Measurements from ENCODE around the gene CDH23.

The CDH23 gene

DNA sequence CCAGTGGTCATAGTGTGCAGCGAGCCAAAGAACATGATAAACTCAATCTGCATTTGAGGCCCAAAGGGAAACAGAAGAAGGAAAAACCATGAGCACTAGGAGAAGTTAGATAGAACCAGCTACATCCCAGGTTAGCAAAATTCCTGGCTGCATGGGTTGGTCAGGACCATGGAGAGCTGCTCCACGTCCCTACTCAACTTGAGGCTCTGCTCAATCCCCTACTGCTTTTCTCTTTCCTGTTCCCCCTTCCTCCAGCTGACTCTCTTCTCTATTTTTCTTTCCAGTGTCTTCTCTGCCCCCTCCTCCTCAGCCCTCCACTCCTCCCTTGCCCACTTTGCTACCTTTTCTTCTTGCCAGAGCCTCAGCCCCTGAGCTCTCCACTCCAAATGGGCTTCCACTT, 398.5 kb downstream of the CDH23 start:
- Histone ChIP-seq H3K36me3 (ENCODE audit: control insufficient read depth, insufficient read depth, low read length) (no peaks in the 10 kb centered on the region), H3K9ac (ENCODE audit: low read length) (no peak overlapping the region), H3K27me3 (ENCODE audit: control insufficient read depth, insufficient read depth, low read length) (no peaks in the 10 kb centered on the region), H3K27ac (ENCODE audit: low read depth, low read length) (no peak overlapping the region), H3K4me3 (ENCODE audit: low read length) (no peak overlapping the region), H3K4me1 (ENCODE audit: control insufficient read depth, insufficient read depth, low read length) (no peaks in the 10 kb centered on the region)

DNA sequence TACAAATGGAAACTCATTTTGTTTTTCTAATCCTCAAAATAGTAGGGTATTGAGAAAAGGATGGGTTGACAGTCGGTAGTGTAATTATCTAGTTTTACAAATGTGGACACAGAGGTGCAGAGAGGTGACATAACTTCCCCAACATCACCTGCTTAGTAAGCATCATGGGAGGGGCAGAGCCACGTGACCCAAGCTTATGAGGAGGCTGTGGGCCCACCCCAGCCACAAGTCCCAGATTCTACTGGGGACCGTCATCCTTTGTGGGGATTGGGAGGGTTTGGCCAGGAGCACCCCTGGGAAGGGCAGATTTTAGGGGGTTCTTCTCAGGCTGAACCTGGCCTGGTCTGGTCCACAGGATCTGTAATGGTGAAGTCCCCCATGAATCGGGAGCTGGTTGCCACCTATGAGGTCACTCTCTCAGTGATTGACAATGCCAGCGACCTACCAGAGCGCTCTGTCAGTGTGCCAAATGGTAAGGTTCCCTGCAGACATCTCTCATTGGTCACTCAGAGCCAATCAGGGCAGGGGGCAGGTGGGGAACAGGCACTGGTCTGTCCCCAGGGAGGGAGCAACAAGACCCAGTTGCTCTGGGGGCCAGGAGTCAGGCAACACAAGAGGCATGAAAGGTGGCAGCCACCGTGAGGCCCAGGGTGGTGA, 400.2 kb downstream of the CDH23 start:
- Histone ChIP-seq H3K9ac (ENCODE audit: low read length) (no peak overlapping the region), H3K36me3 (ENCODE audit: control insufficient read depth, insufficient read depth, low read length) (no peaks in the 10 kb centered on the region), H3K4me1 (ENCODE audit: control insufficient read depth, insufficient read depth, low read length) (no peaks in the 10 kb centered on the region), H3K4me3 (ENCODE audit: low read length) (no peak overlapping the region), H3K27ac (ENCODE audit: low read depth, low read length) (no peak overlapping the region), H3K27me3 (ENCODE audit: control insufficient read depth, insufficient read depth, low read length) (no peaks in the 10 kb centered on the region)

DNA sequence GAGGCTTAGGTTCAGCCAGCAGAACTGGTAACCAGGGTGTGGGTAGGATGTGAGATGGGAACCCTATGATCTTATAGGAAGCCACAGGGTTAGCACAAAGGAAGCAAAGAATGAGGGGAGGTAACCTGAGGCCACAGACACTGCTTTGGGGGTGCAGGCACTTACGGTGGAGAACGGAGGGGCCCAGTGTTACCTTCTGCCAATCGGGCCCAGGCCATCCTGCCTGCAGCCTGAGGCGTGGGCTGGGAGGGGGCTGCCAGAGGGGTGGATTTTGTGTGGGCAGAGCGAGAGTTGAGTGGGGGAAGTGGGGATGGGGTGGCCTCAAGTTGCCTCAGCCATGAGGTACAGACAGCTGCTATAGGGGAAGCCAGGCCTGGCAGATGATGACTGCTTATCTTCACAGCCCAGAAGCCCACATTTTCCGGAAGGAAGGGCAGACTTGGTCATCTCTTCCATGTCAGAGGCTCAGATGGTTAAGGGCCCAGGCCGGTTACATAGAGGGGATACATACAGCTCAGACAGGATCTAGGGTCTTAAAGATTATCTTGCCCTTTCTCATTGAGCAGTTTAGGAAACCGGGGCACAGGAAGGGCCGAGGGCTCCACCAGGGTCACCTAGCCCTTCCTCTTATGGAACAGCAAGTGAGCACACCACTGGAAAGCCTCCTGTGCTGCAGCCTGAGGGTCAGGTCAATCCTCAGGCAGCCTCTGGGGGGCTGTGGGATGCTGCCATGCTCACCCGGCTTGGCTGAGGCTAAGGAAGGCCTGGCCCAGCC, 401.0 kb downstream of the CDH23 start:
- H3K36me3 ChIP-seq (ENCODE audit: control insufficient read depth, insufficient read depth, low read length) = no peaks in the 10 kb centered on the region
- no peaks in the 10 kb centered on the region for H3K4me1 ChIP-seq (ENCODE audit: control insufficient read depth, insufficient read depth, low read length)
- H3K4me3 ChIP-seq (ENCODE audit: low read length) = no peak overlapping the region
- H3K27ac ChIP-seq (ENCODE audit: low read depth, low read length) = no peak overlapping the region
- no peak overlapping the region for H3K9ac ChIP-seq (ENCODE audit: low read length)
- no peaks in the 10 kb centered on the region for H3K27me3 ChIP-seq (ENCODE audit: control insufficient read depth, insufficient read depth, low read length)

DNA sequence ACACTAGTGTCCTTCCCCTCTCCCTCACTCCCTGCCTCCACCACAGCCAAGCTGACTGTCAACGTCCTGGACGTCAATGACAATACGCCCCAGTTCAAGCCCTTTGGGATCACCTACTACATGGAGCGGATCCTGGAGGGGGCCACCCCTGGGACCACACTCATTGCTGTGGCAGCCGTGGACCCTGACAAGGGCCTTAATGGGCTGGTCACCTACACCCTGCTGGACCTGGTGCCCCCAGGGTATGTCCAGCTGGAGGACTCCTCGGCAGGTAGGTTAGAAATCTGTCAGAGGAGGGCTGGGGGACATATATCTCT, 401.5 kb downstream of the CDH23 start:
- H3K9ac ChIP-seq (ENCODE audit: low read length) = no peak overlapping the region
- H3K4me1 ChIP-seq (ENCODE audit: control insufficient read depth, insufficient read depth, low read length) = no peaks in the 10 kb centered on the region
- no peaks in the 10 kb centered on the region for H3K27me3 ChIP-seq (ENCODE audit: control insufficient read depth, insufficient read depth, low read length)
- no peak overlapping the region for H3K27ac ChIP-seq (ENCODE audit: low read depth, low read length)
- no peak overlapping the region for H3K4me3 ChIP-seq (ENCODE audit: low read length)
- no peaks in the 10 kb centered on the region for H3K36me3 ChIP-seq (ENCODE audit: control insufficient read depth, insufficient read depth, low read length)

DNA sequence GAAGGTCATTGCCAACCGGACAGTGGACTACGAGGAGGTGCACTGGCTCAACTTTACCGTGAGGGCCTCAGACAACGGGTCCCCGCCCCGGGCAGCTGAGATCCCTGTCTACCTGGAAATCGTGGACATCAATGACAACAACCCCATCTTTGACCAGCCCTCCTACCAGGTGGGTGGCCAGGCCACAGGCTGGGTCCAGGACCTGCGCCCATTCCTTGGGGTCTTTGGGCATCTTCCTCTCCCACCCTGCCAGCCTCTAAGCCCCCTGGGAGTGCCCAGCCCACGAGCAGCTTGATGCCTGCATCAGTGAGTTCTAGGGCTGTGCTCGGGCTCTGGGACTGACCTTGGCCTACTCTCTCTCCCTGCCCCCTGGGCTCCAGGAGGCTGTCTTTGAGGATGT, 402.4 kb downstream of the CDH23 start:
- H3K27me3 ChIP-seq (ENCODE audit: control insufficient read depth, insufficient read depth, low read length) = no peaks in the 10 kb centered on the region
- no peaks in the 10 kb centered on the region for H3K4me1 ChIP-seq (ENCODE audit: control insufficient read depth, insufficient read depth, low read length)
- H3K27ac ChIP-seq (ENCODE audit: low read depth, low read length) = no peak overlapping the region
- H3K9ac ChIP-seq (ENCODE audit: low read length) = no peak overlapping the region
- H3K36me3 ChIP-seq (ENCODE audit: control insufficient read depth, insufficient read depth, low read length) = no peaks in the 10 kb centered on the region
- H3K4me3 ChIP-seq (ENCODE audit: low read length) = no peak overlapping the region

DNA sequence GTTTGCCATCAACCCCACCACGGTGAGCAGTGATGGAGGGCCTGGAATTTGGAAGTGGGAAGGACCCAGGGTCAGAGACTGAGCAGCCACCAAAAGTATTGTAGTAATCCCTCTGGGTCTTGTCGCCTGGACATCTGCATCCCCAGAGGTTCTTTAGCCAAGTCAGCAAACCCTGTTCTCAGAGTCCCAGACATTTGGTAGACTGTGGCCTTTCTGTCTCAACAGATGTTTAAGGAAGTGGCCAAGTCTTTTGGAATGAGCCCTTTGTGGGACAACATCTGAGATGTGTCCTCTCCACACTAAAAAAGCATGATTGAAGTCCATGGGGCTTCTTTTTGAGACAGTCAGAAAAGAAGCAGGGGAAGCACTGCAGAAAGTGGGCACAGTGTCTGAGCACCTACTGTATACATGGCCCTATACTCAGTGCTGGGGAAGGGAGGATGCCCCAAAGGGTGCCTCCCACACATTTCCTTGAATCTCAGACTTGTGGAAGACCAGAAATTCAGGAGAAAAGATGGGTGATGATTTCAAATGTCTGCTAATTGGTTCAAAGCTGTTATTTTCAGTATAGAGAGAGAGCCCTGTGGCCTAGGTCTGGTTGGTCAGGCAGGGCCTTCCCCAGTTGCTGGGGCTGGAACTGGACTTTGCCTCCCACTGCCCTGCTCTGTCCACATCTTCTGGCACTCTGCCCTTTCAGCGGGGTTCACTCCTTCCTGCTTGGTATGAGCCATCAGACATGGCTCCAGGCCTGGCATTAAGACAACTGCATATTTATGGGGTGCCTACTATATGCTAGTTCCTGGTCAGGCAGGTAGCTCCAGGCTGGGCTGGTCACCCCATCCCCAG, 403.1 kb downstream of the CDH23 start:
- no peaks in the 10 kb centered on the region for H3K4me1 ChIP-seq (ENCODE audit: control insufficient read depth, insufficient read depth, low read length)
- H3K27ac ChIP-seq (ENCODE audit: low read depth, low read length) = no peak overlapping the region
- H3K36me3 ChIP-seq (ENCODE audit: control insufficient read depth, insufficient read depth, low read length) = no peaks in the 10 kb centered on the region
- H3K27me3 ChIP-seq (ENCODE audit: control insufficient read depth, insufficient read depth, low read length) = no peaks in the 10 kb centered on the region
- no peak overlapping the region for H3K4me3 ChIP-seq (ENCODE audit: low read length)
- H3K9ac ChIP-seq (ENCODE audit: low read length) = no peak overlapping the region

DNA sequence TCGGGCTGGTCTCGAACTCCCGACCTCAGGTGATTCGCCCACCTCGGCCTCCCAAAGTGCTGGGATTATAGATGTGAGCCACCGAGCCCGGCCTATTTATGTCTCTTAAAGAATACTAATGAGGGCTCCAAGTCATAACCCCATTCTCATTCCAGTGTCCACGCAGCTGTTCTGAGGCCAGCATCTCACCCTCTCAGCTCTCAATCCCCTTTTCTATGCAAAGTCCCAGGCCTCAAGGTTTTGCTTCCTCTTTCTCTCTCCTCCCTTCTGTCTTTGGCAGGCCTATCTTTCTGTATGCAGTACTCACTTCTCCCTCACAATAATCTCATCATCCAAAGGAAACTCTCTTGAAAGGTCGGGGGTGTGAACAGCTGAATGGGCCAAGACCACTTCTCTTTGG, 404.6 kb downstream of the CDH23 start:
- Histone ChIP-seq H3K9ac (ENCODE audit: low read length) (no peak overlapping the region), H3K4me3 (ENCODE audit: low read length) (no peak overlapping the region), H3K27me3 (ENCODE audit: control insufficient read depth, insufficient read depth, low read length) (no peaks in the 10 kb centered on the region), H3K27ac (ENCODE audit: low read depth, low read length) (no peak overlapping the region), H3K4me1 (ENCODE audit: control insufficient read depth, insufficient read depth, low read length) (no peaks in the 10 kb centered on the region), H3K36me3 (ENCODE audit: control insufficient read depth, insufficient read depth, low read length) (no peaks in the 10 kb centered on the region)

DNA sequence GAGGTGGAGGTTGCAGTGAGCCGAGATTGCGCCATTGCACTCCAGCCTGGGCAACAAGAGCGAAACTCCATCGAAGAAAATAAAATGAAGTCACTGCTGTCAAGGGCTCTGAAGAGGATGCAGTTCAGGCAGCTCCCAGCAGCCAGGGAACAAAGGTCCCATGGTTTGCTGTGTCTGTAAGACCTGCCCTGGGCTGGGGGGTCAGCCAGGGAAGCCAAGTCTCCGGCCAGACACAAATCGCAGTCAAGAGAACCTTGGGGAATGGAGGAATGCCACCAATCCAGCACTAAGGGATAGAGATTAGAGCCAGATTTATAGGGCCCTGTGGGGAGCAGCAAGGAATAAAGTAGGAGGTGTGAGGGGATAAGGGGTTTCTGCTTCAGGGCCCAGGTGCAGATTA, 405.5 kb downstream of the CDH23 start:
- Histone ChIP-seq H3K4me3 (ENCODE audit: low read length) (no peak overlapping the region), H3K27me3 (ENCODE audit: control insufficient read depth, insufficient read depth, low read length) (no peaks in the 10 kb centered on the region), H3K9ac (ENCODE audit: low read length) (no peak overlapping the region), H3K4me1 (ENCODE audit: control insufficient read depth, insufficient read depth, low read length) (no peaks in the 10 kb centered on the region), H3K36me3 (ENCODE audit: control insufficient read depth, insufficient read depth, low read length) (no peaks in the 10 kb centered on the region), H3K27ac (ENCODE audit: low read depth, low read length) (no peak overlapping the region)

DNA sequence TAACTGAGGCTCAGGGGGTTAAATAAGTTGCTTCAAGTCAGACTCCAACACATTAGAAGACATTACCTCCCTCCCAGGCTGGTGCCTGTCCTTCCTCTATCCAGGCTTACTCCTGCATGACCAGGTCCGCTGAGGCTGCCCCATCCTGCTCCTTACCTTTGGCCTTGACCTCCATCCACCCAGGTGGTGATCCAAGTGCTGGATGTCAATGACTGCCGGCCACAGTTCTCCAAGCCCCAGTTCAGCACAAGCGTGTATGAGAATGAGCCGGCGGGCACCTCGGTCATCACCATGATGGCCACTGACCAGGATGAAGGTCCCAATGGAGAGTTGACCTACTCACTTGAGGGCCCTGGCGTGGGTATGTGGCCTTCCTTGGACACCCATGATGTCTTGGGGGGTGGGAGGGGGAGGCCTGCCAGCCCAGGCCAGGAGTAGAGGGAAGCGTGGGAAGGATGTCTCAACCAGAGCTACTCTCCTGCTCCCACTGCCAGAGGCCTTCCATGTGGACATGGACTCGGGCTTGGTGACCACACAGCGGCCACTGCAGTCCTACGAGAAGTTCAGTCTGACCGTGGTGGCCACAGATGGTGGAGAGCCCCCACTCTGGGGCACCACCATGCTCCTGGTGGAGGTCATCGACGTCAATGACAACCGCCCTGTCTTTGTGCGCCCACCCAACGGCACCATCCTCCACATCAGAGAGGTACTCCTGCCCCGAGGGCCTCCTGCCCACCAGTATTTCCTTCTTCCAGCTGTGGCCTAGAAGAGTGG, 406.2 kb downstream of the CDH23 start:
- Histone ChIP-seq H3K27ac (ENCODE audit: low read depth, low read length) (no peak overlapping the region), H3K27me3 (ENCODE audit: control insufficient read depth, insufficient read depth, low read length) (no peaks in the 10 kb centered on the region), H3K4me1 (ENCODE audit: control insufficient read depth, insufficient read depth, low read length) (no peaks in the 10 kb centered on the region)

DNA sequence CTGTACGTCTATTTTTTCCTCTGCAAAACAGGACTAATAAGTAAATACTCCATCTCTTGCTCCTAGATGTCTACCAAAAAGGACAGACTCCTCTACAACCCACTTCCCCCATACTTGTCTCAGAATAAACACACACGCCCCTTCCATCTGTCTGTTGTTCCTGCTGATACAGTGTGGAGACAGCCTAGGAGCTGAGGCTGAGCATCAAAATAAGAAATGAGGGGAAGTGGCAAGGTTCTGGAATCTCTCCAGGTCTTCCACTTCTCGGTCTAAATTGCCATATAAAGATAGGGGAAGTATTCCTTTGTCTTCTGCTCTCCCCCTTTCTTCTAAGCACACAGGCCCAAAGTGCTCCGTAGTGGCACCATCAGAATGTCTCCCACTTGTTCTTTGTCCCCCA, 407.4 kb downstream of the CDH23 start:
- H3K4me1 ChIP-seq (ENCODE audit: control insufficient read depth, insufficient read depth, low read length) = no peaks in the 10 kb centered on the region
- H3K9ac ChIP-seq (ENCODE audit: low read length) = no peak overlapping the region
- no peak overlapping the region for H3K27ac ChIP-seq (ENCODE audit: low read depth, low read length)
- H3K27me3 ChIP-seq (ENCODE audit: control insufficient read depth, insufficient read depth, low read length) = no peaks in the 10 kb centered on the region
- H3K36me3 ChIP-seq (ENCODE audit: control insufficient read depth, insufficient read depth, low read length) = no peaks in the 10 kb centered on the region
- no peak overlapping the region for H3K4me3 ChIP-seq (ENCODE audit: low read length)

More for the DNA sequence above, 406.2 kb downstream of the CDH23 start:
- Histone ChIP-seq H3K9ac (ENCODE audit: low read length) (no peak overlapping the region), H3K4me3 (ENCODE audit: low read length) (no peak overlapping the region), H3K36me3 (ENCODE audit: control insufficient read depth, insufficient read depth, low read length) (no peaks in the 10 kb centered on the region)

DNA sequence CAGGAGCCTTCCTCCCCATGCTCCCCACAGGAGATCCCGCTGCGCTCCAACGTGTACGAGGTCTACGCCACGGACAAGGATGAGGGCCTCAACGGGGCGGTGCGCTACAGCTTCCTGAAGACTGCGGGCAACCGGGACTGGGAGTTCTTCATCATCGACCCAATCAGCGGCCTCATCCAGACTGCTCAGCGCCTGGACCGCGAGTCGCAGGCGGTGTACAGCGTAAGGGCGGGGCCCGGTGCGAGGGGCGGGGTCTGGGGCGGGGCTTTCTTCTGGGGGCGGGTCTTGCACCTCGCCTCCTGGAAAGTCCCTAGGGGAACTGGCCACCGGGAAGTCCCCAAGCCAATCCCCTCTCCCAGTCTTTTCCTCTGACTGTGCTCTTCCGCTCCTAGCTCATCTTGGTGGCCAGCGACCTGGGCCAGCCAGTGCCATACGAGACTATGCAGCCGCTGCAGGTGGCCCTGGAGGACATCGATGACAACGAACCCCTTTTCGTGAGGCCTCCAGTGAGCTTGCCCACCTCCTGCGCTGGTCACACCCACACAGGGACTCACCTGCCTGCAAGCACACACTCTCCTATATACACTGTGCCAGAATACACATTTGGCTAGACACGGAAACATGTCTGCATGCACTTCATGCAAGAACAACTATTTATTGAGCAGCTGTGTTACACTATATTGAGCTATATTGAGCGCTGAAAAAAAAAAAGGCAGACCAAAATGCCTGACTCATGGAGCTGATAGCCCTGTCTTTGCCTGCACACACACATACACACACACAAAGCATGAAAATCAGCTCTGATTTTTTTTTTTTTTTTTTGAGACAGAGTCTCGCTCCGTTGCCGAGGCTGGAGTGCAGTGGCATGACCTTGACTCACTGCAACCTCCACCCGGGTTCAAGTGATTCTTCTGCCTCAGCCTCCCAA, 409.3 kb downstream of the CDH23 start:
- no peak overlapping the region for H3K9ac ChIP-seq (ENCODE audit: low read length)

More for the DNA sequence above, 409.3 kb downstream of the CDH23 start:
- no peaks in the 10 kb centered on the region for H3K27me3 ChIP-seq (ENCODE audit: control insufficient read depth, insufficient read depth, low read length)
- H3K4me3 ChIP-seq (ENCODE audit: low read length) = no peak overlapping the region
- no peak overlapping the region for H3K27ac ChIP-seq (ENCODE audit: low read depth, low read length)
- H3K36me3 ChIP-seq (ENCODE audit: control insufficient read depth, insufficient read depth, low read length) = no peaks in the 10 kb centered on the region
- no peaks in the 10 kb centered on the region for H3K4me1 ChIP-seq (ENCODE audit: control insufficient read depth, insufficient read depth, low read length)
